GM19043 (cell line): Measurements from ENCODE around the gene AATK.
"Not testable (repeated sequence)": the region's sequence is repeated elsewhere in the genome, so short reads cannot be mapped to it uniquely, and the experiment has no call there.

Experiments used
- ATAC-seq: cut with Tn5 transposase; IDR thresholded peaks from one replicate; pipeline ENCODE4 v1.9.1; 2021; ENCODE audit warnings: low read depth; ENCODE audit not compliant: unreplicated experiment

The AATK gene

DNA sequence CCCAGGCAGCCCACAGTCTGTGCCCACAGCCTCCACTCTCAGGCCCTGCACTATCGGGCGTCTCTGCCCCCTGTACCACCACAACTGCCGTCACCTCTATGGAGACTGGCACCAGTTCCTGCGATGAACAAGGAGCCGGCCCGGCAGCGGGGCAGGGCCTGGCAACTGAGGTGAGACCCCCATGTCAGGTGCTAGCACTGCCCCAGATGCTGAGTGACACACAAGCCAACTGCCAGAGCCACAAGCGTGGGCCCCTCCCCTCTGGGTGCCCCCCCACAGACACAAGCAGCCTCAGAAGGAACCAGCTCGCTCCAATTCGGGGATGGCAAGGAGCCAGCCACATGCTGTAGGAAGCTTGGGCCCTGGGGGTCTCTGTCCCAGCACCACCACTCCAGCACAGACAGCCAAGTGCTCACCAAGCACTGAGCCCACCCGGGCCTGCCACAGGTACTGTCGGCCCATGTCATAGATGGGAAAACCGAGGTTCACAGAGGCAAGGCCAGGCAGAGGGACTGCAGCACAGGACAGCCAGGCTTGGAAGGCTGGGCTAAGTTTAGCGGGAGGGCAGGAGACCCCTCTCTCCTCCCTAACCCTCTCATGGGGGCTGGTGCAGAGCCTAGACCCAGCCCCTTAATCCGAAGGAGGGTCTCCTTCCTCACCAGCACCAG, 2.2 kb downstream of the AATK start:
- ATAC-seq, result no peak

DNA sequence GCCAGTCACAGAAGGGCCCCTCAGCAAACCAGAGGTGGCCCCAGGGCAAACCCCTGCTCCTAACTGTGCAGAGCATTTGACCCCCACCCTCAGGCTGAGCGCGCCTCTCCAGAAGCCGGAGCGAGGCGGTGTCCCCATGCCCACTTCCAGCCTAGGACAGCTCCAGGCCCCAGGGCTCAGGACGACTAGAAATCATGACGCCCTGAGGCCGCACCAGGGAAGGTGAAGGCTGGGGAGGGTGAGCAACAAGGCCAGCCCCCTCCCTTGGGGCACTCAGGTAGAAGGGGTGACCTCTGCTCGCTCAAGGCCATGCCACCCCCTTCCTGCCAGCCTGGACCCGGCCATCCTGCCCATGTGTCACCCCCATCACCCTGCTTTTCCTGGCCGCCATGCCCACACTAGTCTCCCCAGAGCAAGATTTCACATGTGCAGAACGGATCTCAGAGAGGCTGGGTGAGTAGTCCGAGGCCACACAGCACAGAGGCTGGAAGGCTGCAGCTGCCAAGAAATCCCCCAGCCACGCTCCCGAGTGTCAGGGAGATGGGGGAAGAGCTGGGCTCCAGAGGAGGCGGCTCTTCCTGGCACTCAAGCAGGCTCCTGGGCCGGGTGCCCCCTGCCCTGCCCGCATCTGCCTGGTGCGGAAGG, 2.8 kb downstream of the AATK start:
- no peak for ATAC-seq

DNA sequence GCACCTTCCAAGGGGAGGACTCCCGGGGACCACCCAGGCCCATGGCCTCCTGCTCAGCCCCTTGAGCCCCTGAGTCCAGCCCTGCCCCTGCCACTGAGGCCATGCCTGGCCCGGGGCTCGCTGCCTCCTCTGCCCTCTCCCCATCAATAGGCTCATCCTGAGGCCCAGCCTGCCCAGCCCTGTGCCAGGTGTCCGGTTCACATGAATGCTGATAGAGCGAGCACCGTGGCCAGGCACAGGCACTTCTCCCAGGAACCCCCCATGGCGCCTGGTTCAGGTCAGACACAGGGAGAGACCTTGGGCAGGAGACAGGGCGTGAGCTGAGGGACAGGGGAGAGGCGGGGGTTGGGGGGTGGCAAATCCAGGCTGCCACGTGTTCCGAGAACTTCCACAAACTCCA, 3.5 kb downstream of the AATK start:
- no peak for ATAC-seq

DNA sequence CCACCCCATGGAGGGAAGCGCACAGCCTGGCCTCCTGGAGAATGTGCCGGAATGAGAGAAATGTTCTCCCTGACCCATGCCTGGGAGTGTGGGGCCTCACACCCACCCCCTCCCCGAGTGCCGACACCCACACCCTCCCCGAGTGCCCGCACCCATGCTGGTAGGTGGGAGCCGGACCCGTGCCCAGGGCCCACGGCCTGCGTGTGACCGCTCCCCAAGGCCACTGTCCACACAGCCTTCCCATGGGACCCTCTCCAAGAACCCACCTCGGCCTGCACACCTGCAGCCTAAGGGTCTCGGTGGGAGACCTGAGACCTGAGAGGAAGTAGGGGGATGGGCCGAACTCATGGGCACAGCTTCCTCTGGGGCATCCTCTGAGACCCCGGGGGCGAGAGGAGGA, 4.0 kb downstream of the AATK start:
- no peak for ATAC-seq

DNA sequence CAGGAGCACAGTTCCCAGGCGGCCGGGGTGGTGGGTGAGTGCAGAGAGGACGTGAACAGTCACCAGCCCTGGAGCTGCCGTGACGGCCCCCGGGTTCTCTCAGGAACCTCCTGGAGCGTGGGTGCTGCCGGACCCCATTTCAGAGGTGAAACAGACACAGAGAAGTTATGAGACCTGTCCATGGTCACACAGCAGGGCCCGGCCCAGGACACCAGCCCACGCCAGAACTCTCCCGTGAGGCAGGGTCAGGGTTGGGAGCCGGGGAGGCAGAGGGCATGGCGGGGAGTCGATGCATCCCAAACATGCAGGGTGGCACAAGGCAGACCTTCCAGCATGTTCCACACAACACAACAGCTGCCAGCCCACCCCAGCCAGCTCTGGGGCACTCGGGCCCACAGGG, 4.5 kb downstream of the AATK start:
- ATAC-seq, result no peak

DNA sequence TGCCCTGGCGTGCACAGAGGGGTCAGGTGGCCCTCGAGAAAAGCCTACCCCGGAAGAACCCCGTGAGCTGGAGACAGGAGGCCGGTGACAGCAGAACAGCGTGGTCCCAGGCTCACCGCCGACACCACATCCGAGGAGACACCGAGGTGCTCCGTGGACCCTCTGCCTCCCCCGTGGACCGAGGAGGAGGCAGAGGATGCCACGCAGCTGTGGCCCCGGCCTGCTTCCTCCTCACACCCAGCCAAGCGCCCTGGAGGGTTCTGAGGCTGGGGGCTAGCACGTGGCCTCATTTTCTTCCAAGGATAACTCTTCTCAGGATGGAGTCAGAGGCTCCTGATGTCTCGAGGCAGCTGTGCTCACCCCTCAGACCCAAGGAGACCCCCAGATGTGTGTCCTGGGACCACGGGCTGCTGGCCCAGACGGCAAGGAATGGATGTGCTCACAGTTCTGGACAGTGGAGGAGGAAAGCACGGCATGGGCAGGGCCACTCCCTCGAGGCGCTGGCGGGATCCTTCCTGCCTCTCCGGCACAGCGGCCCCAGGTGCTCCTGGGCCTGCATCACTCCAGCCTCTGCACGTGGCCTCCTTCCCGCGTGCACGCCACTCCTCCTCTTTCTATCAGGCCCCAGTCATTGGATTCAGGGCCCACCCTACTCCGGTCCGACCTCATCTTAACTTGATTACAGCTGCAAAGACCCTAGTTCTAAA, 5.1 kb downstream of the AATK start:
- ATAC-seq, result no peak

DNA sequence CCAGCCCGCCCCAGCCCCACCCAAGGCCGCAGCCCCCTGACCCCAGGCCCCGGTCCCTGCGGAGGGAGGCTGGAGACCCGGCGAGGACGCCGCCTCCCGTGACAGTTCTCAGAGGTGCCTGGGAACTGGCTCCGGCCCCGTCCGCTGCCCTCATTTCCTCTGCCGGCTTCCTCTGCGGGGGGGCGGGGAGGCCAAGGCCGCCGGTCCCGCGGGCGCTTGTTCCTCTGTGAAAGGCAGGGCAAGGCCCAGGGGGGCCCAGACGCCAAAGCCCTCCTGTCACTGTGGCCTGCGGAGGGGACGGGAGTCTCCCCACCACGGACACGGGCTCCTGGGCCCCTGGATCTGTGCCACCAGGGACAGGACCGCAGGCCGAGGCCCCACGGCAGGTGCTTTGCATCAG, 5.7 kb downstream of the AATK start:
- ATAC-seq, result no peak

DNA sequence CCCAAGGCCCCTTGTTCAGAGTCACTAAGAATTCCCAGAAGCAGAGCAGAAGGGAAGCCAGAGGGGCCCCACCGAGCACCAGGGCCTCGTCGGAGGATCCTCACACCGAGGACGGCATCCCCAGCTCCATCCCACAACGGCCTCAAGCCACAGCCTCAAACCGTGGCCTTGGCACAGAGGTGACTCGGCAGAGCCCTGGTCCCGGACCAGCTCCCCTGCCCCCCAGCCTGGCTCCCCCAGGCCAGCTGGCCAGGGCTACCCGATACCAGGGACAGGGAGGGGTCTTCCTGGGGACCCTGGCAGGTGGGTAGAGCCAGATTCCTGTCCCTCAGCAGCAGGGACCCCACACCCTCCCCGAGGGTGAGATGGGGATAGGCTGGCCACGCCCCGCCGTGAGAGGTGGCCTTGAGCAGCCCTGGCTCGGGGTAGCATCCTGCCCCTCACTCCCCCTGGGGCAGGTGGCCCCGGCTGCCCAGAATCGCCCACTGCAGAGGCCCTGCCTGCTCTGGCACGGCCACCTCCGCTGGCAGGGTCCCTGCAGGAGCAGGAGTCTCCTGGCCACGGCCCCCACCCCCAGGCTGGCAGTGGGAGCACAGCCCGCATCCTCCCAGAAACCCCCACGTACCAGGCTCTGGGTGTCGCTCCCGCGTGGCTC, 6.3 kb downstream of the AATK start:
- ATAC-seq, result no peak

DNA sequence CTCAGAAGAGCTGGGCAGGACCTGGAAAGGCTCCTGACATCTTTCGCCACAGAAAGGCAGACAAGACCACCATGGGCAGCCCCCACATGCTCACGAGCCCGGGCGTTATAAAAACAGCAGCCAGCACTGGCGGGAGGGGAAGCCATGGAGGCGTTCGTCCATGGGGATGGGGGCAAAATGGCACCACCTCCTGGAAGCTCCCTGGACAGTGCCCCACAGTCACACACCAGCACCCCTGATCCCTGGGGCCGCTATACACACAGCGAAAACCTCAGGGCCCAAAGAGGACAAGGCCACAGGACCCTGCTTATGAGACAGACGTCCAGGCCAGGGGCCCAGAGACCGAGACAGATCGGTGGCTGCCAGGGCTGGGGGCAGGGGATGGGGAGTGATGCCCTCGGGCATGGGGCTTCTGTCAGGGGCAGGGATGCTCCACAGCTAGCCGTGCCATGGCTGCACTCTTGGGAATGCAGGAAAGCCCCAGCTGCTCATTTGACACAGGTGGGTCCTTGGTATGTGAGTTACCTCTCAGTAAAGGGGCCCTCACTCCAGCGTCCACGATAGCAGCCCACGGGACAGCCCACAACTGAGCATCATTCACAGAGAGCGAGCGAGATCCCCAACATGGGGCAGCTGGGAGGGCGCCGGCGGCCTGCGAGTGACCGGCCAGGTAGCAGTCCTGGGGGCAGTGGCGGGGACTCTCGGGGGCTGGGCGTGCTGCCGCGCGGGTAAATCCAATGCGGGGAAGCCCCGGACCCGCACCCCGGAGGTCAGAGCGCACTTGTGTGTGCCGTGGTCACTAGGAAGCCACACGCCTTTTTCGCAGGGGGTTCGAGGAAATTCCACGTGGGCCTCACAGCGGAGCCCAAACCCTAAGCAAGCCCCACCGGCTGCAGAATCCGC, 7.1 kb downstream of the AATK start:
- no peak for ATAC-seq

DNA sequence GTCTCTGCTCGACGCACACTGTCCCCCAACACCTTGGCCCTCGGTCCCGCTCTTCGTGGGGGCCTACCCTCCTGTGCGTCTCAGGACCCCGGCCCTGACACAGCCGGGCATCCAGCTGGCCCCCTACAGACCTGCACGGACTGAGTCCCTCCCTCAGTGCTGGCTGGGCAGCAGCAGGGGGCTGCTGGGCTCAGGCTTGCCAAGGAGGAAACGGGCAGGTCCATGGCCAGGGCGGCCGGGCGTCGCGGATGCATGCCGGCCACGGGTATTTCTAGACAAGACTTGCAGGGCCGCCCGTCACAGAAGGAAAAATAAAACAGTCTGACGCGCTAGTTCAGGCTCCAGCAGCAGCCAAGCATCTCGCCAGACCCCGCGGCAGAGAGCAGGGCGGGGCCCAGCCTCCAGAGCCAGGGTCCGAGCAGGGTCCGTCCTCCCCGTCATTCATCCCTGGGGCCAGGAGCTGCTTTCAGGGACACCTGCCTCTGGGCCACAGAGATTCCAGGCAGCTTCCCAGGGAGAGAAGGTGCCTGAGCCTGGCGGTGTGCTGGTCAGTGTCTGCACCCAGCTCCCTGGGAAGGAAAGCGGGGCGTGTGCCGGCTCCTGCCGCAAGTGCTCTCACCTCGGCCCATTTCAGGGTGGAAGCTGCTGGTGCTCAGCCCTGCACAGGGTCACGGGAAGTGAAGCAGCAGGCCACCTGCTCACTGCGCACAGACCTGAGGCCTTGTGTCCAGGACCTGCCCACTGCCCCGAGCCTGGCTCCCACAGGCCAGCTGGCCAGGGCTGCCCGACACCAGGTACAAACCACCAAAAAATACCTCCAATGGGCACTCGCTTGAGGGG, 8.0 kb downstream of the AATK start:
- ATAC-seq, result no peak

DNA sequence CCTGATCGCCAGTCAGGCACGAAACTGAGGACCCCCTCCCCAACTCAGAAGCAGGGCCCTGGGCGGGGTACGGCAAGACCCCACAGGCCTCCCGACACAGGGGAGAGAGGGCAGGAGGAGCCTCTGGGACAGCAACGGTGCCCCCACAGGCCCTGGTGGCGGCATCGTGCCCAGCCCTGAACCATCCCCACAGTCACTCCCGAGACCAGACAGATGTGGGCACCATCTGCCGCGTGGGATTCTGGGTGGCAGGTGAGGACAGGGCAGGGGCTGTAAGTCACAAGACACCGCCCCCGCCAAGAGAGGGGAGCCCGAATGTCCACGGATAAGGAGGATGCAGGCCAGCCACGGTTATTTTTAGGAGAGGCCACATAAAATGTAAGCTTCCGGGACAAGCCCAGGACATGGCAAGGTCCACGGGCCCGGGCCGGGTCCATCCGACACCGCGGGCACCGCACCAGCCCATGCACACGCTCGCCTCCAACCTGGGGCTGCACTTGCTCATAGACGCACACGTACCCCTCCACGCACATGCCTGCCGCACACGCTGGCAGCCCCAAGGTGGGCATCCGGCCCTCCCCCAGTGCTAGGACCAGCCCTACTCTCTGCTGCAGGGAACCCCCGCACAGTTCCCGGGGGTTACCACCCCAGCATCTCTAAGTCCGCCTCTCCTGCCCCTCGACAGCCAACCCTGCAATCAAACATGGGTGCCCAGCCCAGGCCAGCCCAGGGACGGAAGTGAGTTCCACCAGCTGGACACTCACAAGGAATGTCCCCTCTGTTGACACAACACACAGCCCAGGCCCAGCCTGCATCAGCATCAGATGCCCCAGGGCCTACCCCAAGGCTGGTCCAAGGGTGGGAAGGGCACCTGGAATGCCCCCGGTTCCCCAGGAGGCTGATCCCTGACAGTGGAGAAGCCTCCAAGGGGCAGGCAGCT, 8.9 kb downstream of the AATK start:
- no peak for ATAC-seq

DNA sequence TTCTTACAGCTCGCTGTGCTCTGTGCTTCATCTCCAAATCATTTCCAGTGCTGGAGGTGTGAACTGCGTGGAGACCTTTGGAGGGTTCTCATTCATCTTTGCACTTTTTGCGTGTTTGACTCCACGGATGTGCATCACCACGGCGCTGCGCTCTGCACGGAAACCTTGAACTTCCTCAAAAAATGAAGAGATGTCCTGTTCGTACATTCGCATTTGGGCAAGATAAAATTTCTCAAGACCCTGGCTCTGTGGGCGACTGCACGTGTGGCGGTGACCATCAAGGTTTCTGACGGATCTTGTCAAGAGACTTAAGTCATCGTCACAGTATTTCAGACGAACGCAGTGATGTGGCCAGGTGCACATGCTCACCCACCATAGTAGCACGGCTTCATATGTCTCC, 11.1 kb downstream of the AATK start:
- no peak for ATAC-seq

DNA sequence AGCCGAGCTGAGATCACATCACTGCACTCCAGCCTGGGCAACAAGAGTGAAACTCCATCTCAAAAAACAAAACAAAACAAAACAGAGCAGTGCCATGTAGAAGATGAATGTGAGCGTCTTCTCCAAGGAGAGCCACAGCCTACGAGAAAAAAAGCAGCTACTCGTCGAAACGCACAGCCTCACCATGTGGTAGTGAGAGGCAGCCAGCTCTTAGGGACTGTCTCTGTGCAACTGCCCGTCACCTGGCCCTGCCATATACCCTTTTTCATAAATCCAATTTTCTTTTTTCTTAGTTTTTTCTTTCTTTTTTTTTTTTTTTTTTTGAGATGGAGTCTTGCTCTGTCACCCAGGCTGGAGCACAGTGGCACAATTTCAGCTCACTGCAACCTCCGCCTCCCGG, 12.0 kb downstream of the AATK start:
- not testable (repeated sequence) for ATAC-seq

DNA sequence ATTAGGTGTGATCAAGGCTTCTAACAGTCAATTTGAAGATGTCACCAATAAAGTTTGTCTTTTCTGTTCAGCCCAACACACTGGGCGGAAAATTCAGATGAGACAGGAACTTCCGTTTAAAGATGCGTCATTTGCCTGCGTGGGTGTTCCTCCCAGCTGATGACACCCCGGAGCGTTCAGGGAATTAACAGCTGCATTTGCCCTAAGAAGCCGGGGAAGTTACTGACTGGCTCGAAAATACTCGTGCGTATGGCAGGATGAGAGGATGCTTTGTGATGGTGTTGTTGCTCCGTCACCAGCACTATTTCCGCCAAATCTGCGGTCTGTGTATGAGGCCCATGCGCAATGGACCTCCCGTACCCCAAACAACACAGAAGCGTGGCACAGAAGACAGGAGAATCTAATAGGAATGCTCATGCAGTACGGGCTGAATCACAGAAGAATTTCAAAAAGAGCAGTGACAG, 12.6 kb downstream of the AATK start:
- no peak for ATAC-seq

DNA sequence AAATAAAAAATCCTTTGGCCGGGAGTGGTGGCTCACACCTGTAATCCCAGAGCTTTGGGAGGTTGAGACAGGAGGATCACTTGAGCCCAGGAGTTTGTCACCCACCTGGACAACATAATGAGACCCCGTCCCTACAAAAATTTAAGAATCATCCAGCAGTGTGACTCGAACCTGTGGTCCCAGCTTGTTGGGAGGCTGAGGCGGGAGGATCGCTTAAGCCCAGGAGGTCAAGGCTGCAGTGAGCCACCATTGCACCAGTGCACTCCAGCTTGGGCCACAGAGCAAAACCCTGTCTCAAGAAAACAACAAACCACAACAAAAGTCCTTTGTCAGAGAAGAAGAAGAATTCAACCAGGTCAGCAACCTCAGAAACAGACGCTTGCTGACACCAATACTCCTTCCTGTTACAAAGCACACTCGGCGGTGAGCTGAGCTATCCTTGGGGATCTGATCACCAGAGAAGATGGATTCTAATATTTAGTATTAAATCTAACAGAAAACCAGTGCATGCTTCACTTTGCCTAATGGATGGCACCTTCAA, 13.7 kb downstream of the AATK start:
- no peak for ATAC-seq

DNA sequence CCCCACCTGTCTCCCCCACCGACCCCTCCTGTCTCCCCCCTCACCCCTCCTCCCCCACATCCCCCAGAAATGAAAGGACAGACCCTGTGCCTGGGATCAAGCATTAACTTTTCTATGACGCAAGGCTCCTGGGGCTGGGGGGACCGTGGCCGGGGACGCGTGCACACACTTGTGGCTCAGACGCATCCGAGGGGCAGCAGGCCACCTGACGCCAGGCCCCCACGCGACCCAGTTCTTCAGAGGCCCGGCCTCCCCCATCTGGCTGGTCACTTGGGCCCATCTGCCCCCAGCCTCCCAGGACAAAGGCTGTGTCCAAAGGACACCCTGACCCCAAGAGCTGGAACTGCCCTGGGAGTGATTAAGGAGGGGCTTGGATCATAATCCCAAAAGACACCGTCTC, 14.7 kb downstream of the AATK start:
- ATAC-seq, result no peak

DNA sequence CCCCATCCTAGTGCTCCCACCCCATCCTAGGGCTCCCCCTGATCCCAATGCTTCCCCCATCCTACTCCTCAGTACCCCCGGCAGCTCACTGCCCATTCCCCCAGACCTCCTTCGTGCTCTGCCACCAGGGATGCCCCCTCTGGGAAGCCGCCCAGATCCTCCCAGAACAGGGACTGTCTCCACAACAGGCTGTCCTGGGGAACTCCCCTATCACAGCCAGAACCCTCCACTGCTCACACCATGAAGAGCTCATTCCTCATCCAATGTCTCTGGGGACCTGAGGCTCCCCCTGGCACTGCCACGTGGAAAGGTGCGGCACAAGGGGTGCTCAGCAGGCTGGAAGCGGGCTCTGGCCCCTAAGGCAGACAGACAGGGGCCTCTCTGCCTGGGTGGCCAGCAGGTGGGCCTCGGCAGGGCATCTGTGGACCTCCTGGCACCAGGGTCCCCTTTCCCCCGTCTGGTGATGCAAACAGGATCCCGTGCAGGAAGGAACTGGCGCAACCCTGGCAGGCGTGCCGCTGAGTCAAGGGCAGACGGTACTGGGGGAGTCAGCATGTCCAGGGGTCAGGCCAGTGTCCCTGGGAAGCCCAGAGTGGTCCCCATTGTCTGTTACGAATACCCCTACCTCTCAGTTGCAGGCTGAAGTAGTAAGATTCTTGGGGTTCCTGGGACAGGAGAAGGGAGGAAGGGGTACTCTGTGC, 15.5 kb downstream of the AATK start:
- no peak for ATAC-seq
